ENCODE measurements around the gene JAKMIP1.

JAKMIP1 gene

GRCh38 chr4:6119507-6120020 is 80.8 kb downstream of the JAKMIP1 start:
- no peak for DNase-seq (ENCODE audit: low read depth)

GRCh38 chr4:6118201-6118600 is 82.1 kb downstream of the JAKMIP1 start:
- no peak for DNase-seq (ENCODE audit: low read depth)

- DNase-seq (ENCODE audit: low read depth): no peak
Observed at GRCh38 chr4:6116696-6117285, 83.6 kb downstream of the JAKMIP1 start.

- no peak for DNase-seq (ENCODE audit: low read depth)
Observed at GRCh38 chr4:6115746-6116586, 84.4 kb downstream of the JAKMIP1 start.

- DNase-seq (ENCODE audit: low read depth): no peak
Observed at GRCh38 chr4:6115342-6115741, 85.0 kb downstream of the JAKMIP1 start.

GRCh38 chr4:6114601-6115000 is 85.7 kb downstream of the JAKMIP1 start:
- DNase-seq (ENCODE audit: low read depth): no peak

- no peak for DNase-seq (ENCODE audit: low read depth)
Observed at GRCh38 chr4:6114181-6114580, 86.2 kb downstream of the JAKMIP1 start.

- no peak for DNase-seq (ENCODE audit: low read depth)
Observed at GRCh38 chr4:6113641-6114040, 86.7 kb downstream of the JAKMIP1 start.

GRCh38 chr4:6112606-6113290 is 87.6 kb downstream of the JAKMIP1 start:
- DNase-seq (ENCODE audit: low read depth): no peak

- DNase-seq (ENCODE audit: low read depth): no peak
Observed at GRCh38 chr4:6111354-6111960, 88.9 kb downstream of the JAKMIP1 start.

GRCh38 chr4:6110681-6111353 is 89.5 kb downstream of the JAKMIP1 start:
- no peak for DNase-seq (ENCODE audit: low read depth)

GRCh38 chr4:6109842-6110560 is 90.3 kb downstream of the JAKMIP1 start:
- no peak for DNase-seq (ENCODE audit: low read depth)

GRCh38 chr4:6107886-6108285 is 92.5 kb downstream of the JAKMIP1 start:
- DNase-seq (ENCODE audit: low read depth): no peak

- no peak for DNase-seq (ENCODE audit: low read depth)
Observed at GRCh38 chr4:6107114-6107791, 93.1 kb downstream of the JAKMIP1 start.

GRCh38 chr4:6106156-6106555 is 94.2 kb downstream of the JAKMIP1 start:
- no peak for DNase-seq (ENCODE audit: low read depth)

- DNase-seq (ENCODE audit: low read depth): no peak
Observed at GRCh38 chr4:6105311-6105911, 94.9 kb downstream of the JAKMIP1 start.

GRCh38 chr4:6104541-6105130 is 95.7 kb downstream of the JAKMIP1 start:
- no peak for DNase-seq (ENCODE audit: low read depth)

GRCh38 chr4:6097581-6097980 is 102.8 kb downstream of the JAKMIP1 start:
- no peak for DNase-seq (ENCODE audit: low read depth)

- DNase-seq (ENCODE audit: low read depth): no peak
Observed at GRCh38 chr4:6095897-6096296, 104.5 kb downstream of the JAKMIP1 start.
